Activated CD4-positive, alpha-beta T cell treated with anti-CD3 and anti-CD28 coated beads for 48 hours (primary cell): ENCODE results near the gene NPY4R.
"Not testable (repeated sequence)": the region's sequence is repeated elsewhere in the genome, so short reads cannot be mapped to it uniquely, and the experiment has no call there.

Experiments used
- DNase-seq: peaks from one replicate; pipeline ENCODE4 v3.0.0-alpha.2; 2020

The NPY4R gene

GRCh38 chr10:46465765-46466164, at the start of gene NPY4R:
Gene NPY4R (minus strand): TSS chr10:46465958. CDS start chr10:46462635, 3,323 bp downstream.
- not testable (repeated sequence) for DNase-seq

GRCh38 chr10:46515366-46515765, 49.6 kb upstream of the NPY4R start:
- no peak for DNase-seq

- no peak for DNase-seq
Observed at GRCh38 chr10:46514899-46515298, 49.1 kb upstream of the NPY4R start.

GRCh38 chr10:46514431-46514861, 48.7 kb upstream of the NPY4R start:
- DNase-seq = no peak

- not testable (repeated sequence) for DNase-seq
Observed at GRCh38 chr10:46513333-46513732, 47.6 kb upstream of the NPY4R start.

GRCh38 chr10:46512725-46513124, 47.0 kb upstream of the NPY4R start:
- DNase-seq = not testable (repeated sequence)

- not testable (repeated sequence) for DNase-seq
Observed at GRCh38 chr10:46512002-46512401, 46.2 kb upstream of the NPY4R start.

- DNase-seq = not testable (repeated sequence)
Observed at GRCh38 chr10:46499990-46500389, 34.2 kb upstream of the NPY4R start.

GRCh38 chr10:46498985-46499703, 33.4 kb upstream of the NPY4R start:
- not testable (repeated sequence) for DNase-seq

GRCh38 chr10:46497878-46498277, 32.1 kb upstream of the NPY4R start:
- DNase-seq = not testable (repeated sequence)

- DNase-seq = not testable (repeated sequence)
Observed at GRCh38 chr10:46497401-46497800, 31.6 kb upstream of the NPY4R start.

- not testable (repeated sequence) for DNase-seq
Observed at GRCh38 chr10:46491364-46492114, 25.8 kb upstream of the NPY4R start.

GRCh38 chr10:46490285-46490684, 24.5 kb upstream of the NPY4R start:
- DNase-seq = not testable (repeated sequence)

GRCh38 chr10:46486459-46486858, 20.7 kb upstream of the NPY4R start:
- not testable (repeated sequence) for DNase-seq

- DNase-seq = not testable (repeated sequence)
Observed at GRCh38 chr10:46474746-46475320, 9.1 kb upstream of the NPY4R start.

- DNase-seq = not testable (repeated sequence)
Observed at GRCh38 chr10:46473758-46474157, 8.0 kb upstream of the NPY4R start.

GRCh38 chr10:46470134-46470533, 4.4 kb upstream of the NPY4R start:
- DNase-seq = not testable (repeated sequence)

GRCh38 chr10:46468119-46468809, 2.5 kb upstream of the NPY4R start:
- not testable (repeated sequence) for DNase-seq

- DNase-seq = not testable (repeated sequence)
Observed at GRCh38 chr10:46463608-46464007, 2.1 kb downstream of the NPY4R start.

GRCh38 chr10:46462276-46462675, 3.5 kb downstream of the NPY4R start:
- not testable (repeated sequence) for DNase-seq

- not testable (repeated sequence) for DNase-seq
Observed at GRCh38 chr10:46459579-46459978, 6.2 kb downstream of the NPY4R start.

- not testable (repeated sequence) for DNase-seq
Observed at GRCh38 chr10:46457071-46457470, 8.7 kb downstream of the NPY4R start.

GRCh38 chr10:46455992-46456391, 9.8 kb downstream of the NPY4R start:
- DNase-seq = not testable (repeated sequence)
